ENCODE measurements around the gene RALGAPA2. TPM values are rescaled to one million over a fixed set of nuclear protein-coding genes. Genes with fewer than 3 reads are reported as not detected.

RALGAPA2 gene
- total and polyA plus RNA-seq, 2 of the 13 experiments (the other 11 are each of a cell fraction or from before 2014, with no cell fraction given): 13.8 to 17.7 TPM

GRCh38 chr20:20536240-20536933, 176.1 kb downstream of the RALGAPA2 start (continued):
- TF ChIP-seq ZBTB40 (IDR thresholded peaks at IDR 0.05): no peak
- no peak for TF ChIP-seq ZBTB40 (CRISPR knock-in tag; IDR thresholded peaks at IDR 0.05)
- no peak for TF ChIP-seq ZNF256 (CRISPR knock-in tag; conservative IDR thresholded peaks at IDR 0.05)
- TF ChIP-seq RNF2 (conservative IDR thresholded peaks at IDR 0.05; ENCODE audit: low read depth): no peak
- no peak for TF ChIP-seq ATM (IDR thresholded peaks at IDR 0.05; ENCODE audit: borderline replicate concordance)
- no peak for TF ChIP-seq GATA4 (IDR thresholded peaks at IDR 0.05; ENCODE audit: borderline replicate concordance, low read depth)
- no peak for TF ChIP-seq HDAC1 (CRISPR knock-in tag; IDR thresholded peaks at IDR 0.05)
- no peak for TF ChIP-seq ARID5B (CRISPR knock-in tag; IDR thresholded peaks at IDR 0.05)
- no peak for TF ChIP-seq ZEB1 (IDR thresholded peaks at IDR 0.05; ENCODE audit: insufficient replicate concordance, low read depth)

Measured in HepG2 (cell line).